HepG2 (cell line): Measurements from ENCODE around the gene BAIAP2L1. TPM values are rescaled to one million over a fixed set of nuclear protein-coding genes. Genes with fewer than 3 reads are reported as not detected.

Source experiments
- ATAC-seq: fragments of 200-7000 bp; cut with Tn5 transposase; 3 replicates; pipeline ENCODE4 v1.9.1; 2020; ENCODE audit warnings: mild to moderate bottlenecking, moderate library complexity
- BruUV-seq: library from RNA; stranded (reverse); fragments of 400-500 nt; replicated peaks from 2 replicates; lab custom pipeline; 2021; lab: Mats Ljungman, UMichigan
- CTCF ChIA-PET: fragments of 300-600 bp; formaldehyde crosslinking; extraction: SDS; loops from one replicate; lab custom pipeline; 2021; ENCODE audit warnings: low total read pairs, inconsistent platforms, low intra/inter-chr PET ratio; lab: Yijun Ruan, JAX
- POLR2A ChIA-PET: fragments of 350-600 bp; sonication (Branson Sonifier 250); formaldehyde crosslinking; loops from one replicate; lab custom pipeline; 2020; ENCODE audit warnings: antibody characterized with exemption, inconsistent platforms; lab: Yijun Ruan, JAX
- DNase-seq: peaks from one replicate; pipeline ENCODE4 v3.0.0-alpha.2; 2015; ENCODE audit warnings: low spot score
- FAIRE-seq: peaks from 3 replicates; lab custom pipeline; 2011; peaks lifted over from hg19 to GRCh38; lab: Jason Lieb, UNC
- H2AFZ ChIP-seq: one replicate; pipeline ENCODE4 v1.6.1; 2011; ENCODE audit warnings: low read length, inconsistent platforms
- H3K27ac ChIP-seq: fragments of 300-600 bp; 3 replicates; pipeline ENCODE4 v1.8.0; 2011; ENCODE audit warnings: mixed run types, mild to moderate bottlenecking, mixed read lengths, low read length, inconsistent platforms; ENCODE audit not compliant: insufficient read depth; ENCODE audit errors: extremely low read length
- H3K27me3 ChIP-seq, 2 experiments: fragments of 200-600 bp in 1 of 2; 2 replicates in 1 of 2; 3 replicates in 1 of 2; pipeline versions ENCODE4 v1.6.0 to v1.8.0; 2011; ENCODE audit warnings: low read length in 2 of 2, mild to moderate bottlenecking in 2 of 2, moderate library complexity in 2 of 2, inconsistent platforms in 1 of 2; ENCODE audit not compliant: insufficient read depth in 2 of 2, control insufficient read depth in 1 of 2
- H3K36me3 ChIP-seq, 2 experiments: fragments of 200-600 bp in 1 of 2; replicated peaks in 1 of 2; 2 replicates in 1 of 2; 3 replicates in 1 of 2; pipeline versions ENCODE4 v1.5.1 to v1.8.0; 2011; ENCODE audit warnings: low read length in 2 of 2, inconsistent platforms in 1 of 2; ENCODE audit not compliant: insufficient read depth in 2 of 2, control insufficient read depth in 1 of 2
- H3K4me1 ChIP-seq: 2 replicates; pipeline ENCODE4 v1.5.1; 2012; ENCODE audit warnings: low read length, inconsistent platforms; ENCODE audit not compliant: insufficient read depth
- H3K4me2 ChIP-seq: 2 replicates; pipeline ENCODE4 v1.6.0; 2011; ENCODE audit warnings: low read depth, low read length, inconsistent platforms
- H3K4me3 ChIP-seq, 3 experiments: fragments of 200-600 bp in 1 of 3; sonication (generic), shearing (Covaris generic) in 1 of 3; replicated peaks in 1 of 3; 2 replicates each; pipeline ENCODE4 v1.5.1; 2011 to 2016; ENCODE audit warnings: low read length in 3 of 3, inconsistent platforms in 2 of 3, low read depth in 2 of 3, mild to moderate bottlenecking in 2 of 3, control low read depth in 1 of 3, mixed read lengths in 1 of 3; ENCODE audit not compliant: insufficient read depth in 1 of 3
- H3K79me2 ChIP-seq: one replicate; pipeline ENCODE4 v1.6.1; 2011; ENCODE audit warnings: low read length, inconsistent platforms; ENCODE audit not compliant: insufficient read depth
- H3K9ac ChIP-seq: 2 replicates; pipeline ENCODE4 v1.6.0; 2011; ENCODE audit warnings: mild to moderate bottlenecking, low read depth, low read length, inconsistent platforms; ENCODE audit not compliant: insufficient read depth
- H3K9me3 ChIP-seq: 2 replicates; pipeline ENCODE4 v1.5.1; 2012; ENCODE audit warnings: mild to moderate bottlenecking, low read length
- H4K20me1 ChIP-seq: 2 replicates; pipeline ENCODE4 v1.6.0; 2011; ENCODE audit warnings: inconsistent platforms, mild to moderate bottlenecking, low read length, moderate library complexity; ENCODE audit not compliant: insufficient read depth
- ADNP ChIP-seq: sonication (generic); formaldehyde crosslinking; IDR thresholded peaks from 2 replicates; pipeline ENCODE4 v1.4.0; 2020; ENCODE audit warnings: missing genetic modification reagents
- CAMTA2 ChIP-seq: sonication (generic); formaldehyde crosslinking; IDR thresholded peaks from 2 replicates; pipeline ENCODE4 v1.4.0; 2020; ENCODE audit warnings: mild to moderate bottlenecking, missing genetic modification reagents, borderline replicate concordance
- HIVEP1 ChIP-seq: sonication (generic); formaldehyde crosslinking; IDR thresholded peaks from 2 replicates; pipeline ENCODE4 v1.4.0; 2020; ENCODE audit warnings: mild to moderate bottlenecking, missing genetic modification reagents
- JUN ChIP-seq: sonication (generic); formaldehyde crosslinking; IDR thresholded peaks from 2 replicates; pipeline ENCODE4 v1.4.0; 2020; ENCODE audit warnings: mild to moderate bottlenecking, missing genetic modification reagents
- MXI1 ChIP-seq: IDR thresholded peaks from 3 replicates; pipeline ENCODE4 v1.6.1; 2012; ENCODE audit warnings: low read depth, low read length, inconsistent platforms, borderline replicate concordance
- ONECUT2 ChIP-seq: sonication (generic); formaldehyde crosslinking; IDR thresholded peaks from 2 replicates; pipeline ENCODE4 v1.4.0; 2020; ENCODE audit warnings: missing genetic modification reagents
- SALL1 ChIP-seq: sonication (generic); formaldehyde crosslinking; IDR thresholded peaks from 2 replicates; pipeline ENCODE4 v1.8.0; 2022; ENCODE audit warnings: mild to moderate bottlenecking, missing genetic modification reagents
- U2AF1 ChIP-seq: fragments of 200-400 bp; formaldehyde crosslinking; optimal IDR thresholded peaks from 2 replicates; pipeline ENCODE3; 2017; ENCODE audit warnings: mild to moderate bottlenecking, low read depth, low read length
- ZNF207 ChIP-seq: fragments of 450-650 bp; IDR thresholded peaks from 2 replicates; pipeline ENCODE4 v1.6.1; 2016; ENCODE audit warnings: antibody characterized with exemption, borderline replicate concordance
- ZNF234 ChIP-seq: sonication (generic); formaldehyde crosslinking; conservative IDR thresholded peaks from 2 replicates; pipeline ENCODE4 v1.5.1; 2020; ENCODE audit warnings: mild to moderate bottlenecking, missing genetic modification reagents
- ZNF446 ChIP-seq: sonication (generic); formaldehyde crosslinking; IDR thresholded peaks from 2 replicates; pipeline ENCODE4 v1.5.0; 2020; ENCODE audit warnings: mild to moderate bottlenecking, missing genetic modification reagents
- ZNF451 ChIP-seq: sonication (generic); formaldehyde crosslinking; IDR thresholded peaks from 2 replicates; pipeline ENCODE4 v1.5.0; 2020; ENCODE audit warnings: mild to moderate bottlenecking, missing genetic modification reagents
- ZNF484 ChIP-seq: sonication (generic); formaldehyde crosslinking; IDR thresholded peaks from 2 replicates; pipeline ENCODE4 v1.5.1; 2020; ENCODE audit warnings: mild to moderate bottlenecking, low read depth, missing genetic modification reagents, borderline replicate concordance
- ZNF550 ChIP-seq: sonication (generic); formaldehyde crosslinking; IDR thresholded peaks from 2 replicates; pipeline ENCODE4 v1.4.0; 2020; ENCODE audit warnings: mild to moderate bottlenecking, missing genetic modification reagents, borderline replicate concordance
- ZNF614 ChIP-seq: IDR thresholded peaks from 2 replicates; pipeline ENCODE4 v1.6.1; 2018; ENCODE audit warnings: missing biosample characterization, missing genetic modification reagents, inconsistent platforms, borderline replicate concordance
- ZNF652 ChIP-seq: IDR thresholded peaks from 2 replicates; pipeline ENCODE4 v1.6.1; 2016; ENCODE audit warnings: low read depth, borderline replicate concordance
- WGBS: methylation state at CpG from one replicate; pipeline ENCODE4 v1.1.6; 2017; ENCODE audit warnings: low lambda C conversion rate; 5-methylcytosine and 5-hydroxymethylcytosine counted together
- in situ Hi-C: cut with HindIII; loops from 2 replicates; pipeline ENCODE4 v1.10.0; 2017; ENCODE audit warnings: low pct_unique_long_range_greater_than_20kb; ENCODE audit not compliant: extremely low pct_ligation_motif_present
- intact Hi-C: fragments of 100-400 bp; cut with micrococcal nuclease; formaldehyde crosslinking; loops from one replicate; pipeline ENCODE4 v1.10.0; 2022; ENCODE audit not compliant: unreplicated experiment
- polyA plus RNA-seq, 8 experiments: library from polyadenylated mRNA; depleted of rRNA in 3 of 8; stranded (reverse) in 7 of 8; unstranded in 1 of 8; fragments of >200 nt; fragmentation: Illumina TruSeq in 4 of 8; extraction: Trizol in 4 of 8; gene quantifications; 2 replicates each; pipeline versions ENCODE4 v1.2.1 to v1.2.3, GENCODE V29; 2011 to 2016; ENCODE audit warnings: low read depth in 4 of 8, missing spikeins in 1 of 8, mixed read lengths in 1 of 8; ENCODE audit not compliant: insufficient read depth in 1 of 8
- total RNA-seq, 5 experiments: library from RNA; depleted of rRNA; stranded (reverse); fragments of >200 nt; fragmentation: Illumina TruSeq; extraction: Trizol; gene quantifications; 2 replicates each; pipeline ENCODE4 v1.2.3, GENCODE V29; 2016; ENCODE audit warnings: low read depth in 1 of 5
- TF ChIP-seq, protein P1 (sequence below): sonication (generic); formaldehyde crosslinking; IDR thresholded peaks from 2 replicates; pipeline ENCODE4 v1.5.0; 2020; ENCODE audit warnings: mild to moderate bottlenecking, missing genetic modification reagents, moderate library complexity
- TF ChIP-seq, protein P2 (sequence below): sonication (generic); formaldehyde crosslinking; IDR thresholded peaks from 2 replicates; pipeline ENCODE4 v1.8.0; 2022; ENCODE audit warnings: mild to moderate bottlenecking, missing genetic modification reagents, moderate library complexity
- TF ChIP-seq, protein P3 (sequence below): sonication (generic); formaldehyde crosslinking; IDR thresholded peaks from 2 replicates; pipeline ENCODE4 v1.5.0; 2020; ENCODE audit warnings: mild to moderate bottlenecking, missing genetic modification reagents, borderline replicate concordance

Gene BAIAP2L1
- total and polyA plus RNA-seq, 2 of the 13 experiments (the other 11 are each of a cell fraction or from before 2014, with no cell fraction given): 13.0 to 21.5 TPM

DNA sequence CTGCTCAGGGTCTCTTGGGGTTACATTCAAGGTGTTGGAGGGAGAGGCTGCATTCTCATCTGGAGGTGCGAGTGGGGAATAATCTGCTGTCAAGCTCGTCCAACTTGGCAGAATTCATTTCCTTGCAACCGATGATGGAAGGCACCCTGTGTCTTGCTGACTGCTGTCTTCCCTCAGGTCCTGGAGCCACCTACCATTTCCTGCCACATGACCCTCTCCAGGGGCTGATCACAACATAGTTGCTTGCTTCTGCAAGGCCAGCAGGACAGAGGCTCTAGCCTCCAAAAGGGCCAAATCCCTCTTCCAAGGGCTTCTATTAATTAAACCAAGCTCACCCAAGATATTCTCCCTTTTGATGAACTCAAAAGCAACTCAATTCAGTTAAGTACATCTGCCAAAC lies 133.6 kb downstream of the BAIAP2L1 start:
- H3K27me3 ChIP-seq: no peaks in the 10 kb centered on the region
- no peaks in the 10 kb centered on the region for H4K20me1 ChIP-seq
- DNase-seq (no peak), FAIRE-seq (no peak), ATAC-seq (no peak)
- intact Hi-C loops: no loop called here
- CTCF ChIA-PET: no interaction called here
- BruUV-seq: no TSS peak
- no peak overlapping the region for H3K27ac ChIP-seq
- H3K4me2 ChIP-seq: no peak overlapping the region
- H3K36me3 ChIP-seq: no peaks in the 10 kb centered on the region
- WGBS: 90% methylated on average over 3 of the region's 3 CpGs
- in situ Hi-C loops: no loop called here
- H3K4me3 ChIP-seq: no peak overlapping the region
- H2AFZ ChIP-seq: no peak overlapping the region
- no peak overlapping the region for H3K9ac ChIP-seq
- no peaks in the 10 kb centered on the region for H3K79me2 ChIP-seq
- H3K4me1 ChIP-seq: no peaks in the 10 kb centered on the region
- H3K9me3 ChIP-seq: no peaks in the 10 kb centered on the region
- TF ChIP-seq ZNF451 (no peak), ZNF446 (CRISPR knock-in tag) (no peak), JUN (no peak), CAMTA2 (CRISPR knock-in tag) (no peak), ONECUT2 (CRISPR knock-in tag) (no peak), ZNF614 (no peak), SALL1 (CRISPR knock-in tag) (no peak), ZNF484 (no peak), U2AF1 (no peak), ZNF207 (no peak), ZNF652 (no peak), HIVEP1 (no peak), MXI1 (no peak), ADNP (CRISPR knock-in tag) (no peak), ZNF234 (CRISPR knock-in tag) (no peak), ZNF550 (CRISPR knock-in tag) (no peak)
- TF ChIP-seq, protein P1, sequence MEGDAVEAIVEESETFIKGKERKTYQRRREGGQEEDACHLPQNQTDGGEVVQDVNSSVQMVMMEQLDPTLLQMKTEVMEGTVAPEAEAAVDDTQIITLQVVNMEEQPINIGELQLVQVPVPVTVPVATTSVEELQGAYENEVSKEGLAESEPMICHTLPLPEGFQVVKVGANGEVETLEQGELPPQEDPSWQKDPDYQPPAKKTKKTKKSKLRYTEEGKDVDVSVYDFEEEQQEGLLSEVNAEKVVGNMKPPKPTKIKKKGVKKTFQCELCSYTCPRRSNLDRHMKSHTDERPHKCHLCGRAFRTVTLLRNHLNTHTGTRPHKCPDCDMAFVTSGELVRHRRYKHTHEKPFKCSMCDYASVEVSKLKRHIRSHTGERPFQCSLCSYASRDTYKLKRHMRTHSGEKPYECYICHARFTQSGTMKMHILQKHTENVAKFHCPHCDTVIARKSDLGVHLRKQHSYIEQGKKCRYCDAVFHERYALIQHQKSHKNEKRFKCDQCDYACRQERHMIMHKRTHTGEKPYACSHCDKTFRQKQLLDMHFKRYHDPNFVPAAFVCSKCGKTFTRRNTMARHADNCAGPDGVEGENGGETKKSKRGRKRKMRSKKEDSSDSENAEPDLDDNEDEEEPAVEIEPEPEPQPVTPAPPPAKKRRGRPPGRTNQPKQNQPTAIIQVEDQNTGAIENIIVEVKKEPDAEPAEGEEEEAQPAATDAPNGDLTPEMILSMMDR: no peak
- TF ChIP-seq, protein P2, sequence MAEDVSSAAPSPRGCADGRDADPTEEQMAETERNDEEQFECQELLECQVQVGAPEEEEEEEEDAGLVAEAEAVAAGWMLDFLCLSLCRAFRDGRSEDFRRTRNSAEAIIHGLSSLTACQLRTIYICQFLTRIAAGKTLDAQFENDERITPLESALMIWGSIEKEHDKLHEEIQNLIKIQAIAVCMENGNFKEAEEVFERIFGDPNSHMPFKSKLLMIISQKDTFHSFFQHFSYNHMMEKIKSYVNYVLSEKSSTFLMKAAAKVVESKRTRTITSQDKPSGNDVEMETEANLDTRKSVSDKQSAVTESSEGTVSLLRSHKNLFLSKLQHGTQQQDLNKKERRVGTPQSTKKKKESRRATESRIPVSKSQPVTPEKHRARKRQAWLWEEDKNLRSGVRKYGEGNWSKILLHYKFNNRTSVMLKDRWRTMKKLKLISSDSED (CRISPR knock-in tag): no peak
- TF ChIP-seq, protein P3, sequence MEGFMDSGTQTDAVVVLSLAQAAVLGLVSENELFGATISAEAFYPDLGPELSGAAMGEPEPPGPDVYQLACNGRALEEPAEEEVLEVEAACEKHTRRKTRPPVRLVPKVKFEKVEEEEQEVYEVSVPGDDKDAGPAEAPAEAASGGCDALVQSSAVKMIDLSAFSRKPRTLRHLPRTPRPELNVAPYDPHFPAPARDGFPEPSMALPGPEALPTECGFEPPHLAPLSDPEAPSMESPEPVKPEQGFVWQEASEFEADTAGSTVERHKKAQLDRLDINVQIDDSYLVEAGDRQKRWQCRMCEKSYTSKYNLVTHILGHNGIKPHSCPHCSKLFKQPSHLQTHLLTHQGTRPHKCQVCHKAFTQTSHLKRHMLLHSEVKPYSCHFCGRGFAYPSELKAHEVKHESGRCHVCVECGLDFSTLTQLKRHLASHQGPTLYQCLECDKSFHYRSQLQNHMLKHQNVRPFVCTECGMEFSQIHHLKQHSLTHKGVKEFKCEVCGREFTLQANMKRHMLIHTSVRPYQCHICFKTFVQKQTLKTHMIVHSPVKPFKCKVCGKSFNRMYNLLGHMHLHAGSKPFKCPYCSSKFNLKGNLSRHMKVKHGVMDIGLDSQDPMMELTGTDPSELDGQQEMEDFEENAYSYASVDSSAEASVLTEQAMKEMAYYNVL (CRISPR knock-in tag): no peak
- TF ChIP-seq, all 625 proteins: peak for 0
- POLR2A ChIA-PET: interaction anchor here (0.8 kb wide), 1 partner anchor 134 kb away, joined by 3 read pairs; the partner anchor contains the start of gene BAIAP2L1
